Body of pancreas (tissue), 4 donors: ENCODE measurements around the gene KIF16B. TPM values are rescaled to one million over a fixed set of nuclear protein-coding genes. Genes with fewer than 3 reads are reported as not detected.
A peak's percentile ranks its signal among the peaks of the same experiment; 100 is the strongest.

Source experiments
- ATAC-seq: fragments of 150-250 bp; one replicate; pipeline ENCODE4 v1.9.1; 2016
- DNase-seq, 4 donors: peaks; one replicate each; pipeline ENCODE4 v3.0.0-alpha.2; 2019
- H3K27ac ChIP-seq, 4 donors: fragments of 200-600 bp; sonication (generic); 1 replicate in 3 of 4; 2 replicates in 1 of 4; pipeline versions ENCODE4 v1.5.1 to v1.6.1; 2016 to 2019; ENCODE audit warnings: mild to moderate bottlenecking in 1 of 4, mixed read lengths in 1 of 4, moderate library complexity in 1 of 4
- H3K27me3 ChIP-seq, 2 donors: fragments of 200-600 bp; sonication (generic); one replicate each; pipeline ENCODE4 v1.6.0; 2016; ENCODE audit warnings: mild to moderate bottlenecking in 1 of 2
- H3K36me3 ChIP-seq, 2 donors: fragments of 200-600 bp; sonication (generic); replicated peaks in 1 of 2; 2 replicates each; pipeline ENCODE4 v1.5.1; 2016; ENCODE audit warnings: low read depth in 2 of 2; ENCODE audit not compliant: insufficient read depth in 1 of 2
- H3K4me1 ChIP-seq: fragments of 200-600 bp; sonication (generic); one replicate; pipeline ENCODE4 v1.6.0; 2016
- H3K4me3 ChIP-seq, 2 donors: fragments of 200-600 bp; sonication (generic); 1 replicate in 1 of 2; 2 replicates in 1 of 2; pipeline ENCODE4 v1.5.1; 2016 to 2019
- H3K9me3 ChIP-seq, 3 donors: fragments of 200-600 bp; sonication (generic); 1 replicate in 2 of 3; 2 replicates in 1 of 3; pipeline ENCODE4 v1.5.1; 2016
- POLR2A ChIP-seq, 3 donors: fragments of 450-650 bp; IDR thresholded peaks; one replicate each; pipeline ENCODE4 v1.6.1; 2016; ENCODE audit warnings: antibody characterized with exemption in 3 of 3, mild to moderate bottlenecking in 2 of 3
- WGBS, 2 donors: methylation state at CpG; one replicate each; pipeline ENCODE4 v1.1.5; 2017; 5-methylcytosine and 5-hydroxymethylcytosine counted together
- intact Hi-C: fragments of 100-400 bp; cut with DNase I; formaldehyde crosslinking; loops from one replicate; pipeline ENCODE4 v1.15.1; 2023
- total RNA-seq, 2 donors: library from RNA; depleted of rRNA; stranded (reverse); fragments of >200 nt; gene quantifications; one replicate each; pipeline ENCODE4 v1.1.0, GENCODE V29; 2016
- TF ChIP-seq, protein P1 (sequence below), 7 experiments: fragments of 450-650 bp in 4 of 7; fragments of 200-600 bp in 3 of 7; sonication (generic) in 3 of 7; IDR thresholded peaks; one replicate each; pipeline ENCODE4 v1.5.1; 2016 to 2019; ENCODE audit warnings: antibody characterized with exemption in 7 of 7

The KIF16B gene
- total RNA-seq, 2 donors from 2014 or later: 13.7 to 55.0 TPM

DNA sequence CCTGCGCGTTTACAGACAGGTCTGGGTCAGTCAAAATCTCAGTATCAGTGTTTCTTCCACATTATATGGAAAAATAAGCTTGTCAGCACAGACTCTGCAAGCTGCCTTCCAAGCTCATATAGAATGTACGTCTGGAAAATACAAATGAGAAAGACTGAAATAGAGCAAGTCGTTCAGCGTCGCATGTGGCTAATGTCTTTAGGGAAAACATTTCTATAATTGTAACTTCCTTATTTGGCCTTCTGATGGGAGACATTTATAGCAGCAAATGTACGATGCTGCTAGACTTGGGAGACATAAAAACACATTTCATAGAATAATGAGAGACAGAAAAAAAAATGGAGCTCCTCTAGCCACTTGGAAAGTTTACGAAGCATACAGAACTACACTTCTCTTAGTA lies 122.2 kb downstream of the KIF16B start:
- H3K36me3 ChIP-seq: no peaks in the 10 kb centered on the region
- 87 to 95% methylated on average over 8 of the region's 8 CpGs for WGBS, 2 donors
- no peaks in the 10 kb centered on the region for H3K4me1 ChIP-seq
- no peak overlapping the region for H3K4me3 ChIP-seq
- TF ChIP-seq POLR2A (IDR thresholded peaks at IDR 0.05): no peak
- TF ChIP-seq, protein P1, sequence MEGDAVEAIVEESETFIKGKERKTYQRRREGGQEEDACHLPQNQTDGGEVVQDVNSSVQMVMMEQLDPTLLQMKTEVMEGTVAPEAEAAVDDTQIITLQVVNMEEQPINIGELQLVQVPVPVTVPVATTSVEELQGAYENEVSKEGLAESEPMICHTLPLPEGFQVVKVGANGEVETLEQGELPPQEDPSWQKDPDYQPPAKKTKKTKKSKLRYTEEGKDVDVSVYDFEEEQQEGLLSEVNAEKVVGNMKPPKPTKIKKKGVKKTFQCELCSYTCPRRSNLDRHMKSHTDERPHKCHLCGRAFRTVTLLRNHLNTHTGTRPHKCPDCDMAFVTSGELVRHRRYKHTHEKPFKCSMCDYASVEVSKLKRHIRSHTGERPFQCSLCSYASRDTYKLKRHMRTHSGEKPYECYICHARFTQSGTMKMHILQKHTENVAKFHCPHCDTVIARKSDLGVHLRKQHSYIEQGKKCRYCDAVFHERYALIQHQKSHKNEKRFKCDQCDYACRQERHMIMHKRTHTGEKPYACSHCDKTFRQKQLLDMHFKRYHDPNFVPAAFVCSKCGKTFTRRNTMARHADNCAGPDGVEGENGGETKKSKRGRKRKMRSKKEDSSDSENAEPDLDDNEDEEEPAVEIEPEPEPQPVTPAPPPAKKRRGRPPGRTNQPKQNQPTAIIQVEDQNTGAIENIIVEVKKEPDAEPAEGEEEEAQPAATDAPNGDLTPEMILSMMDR (IDR thresholded peaks at IDR 0.05): no peak
- no peak overlapping the region for H3K27ac ChIP-seq
- DNase-seq (no peak), ATAC-seq (no peak)
- intact Hi-C loops: no loop called here
- H3K27me3 ChIP-seq: no peaks in the 10 kb centered on the region
- H3K9me3 ChIP-seq: no peaks in the 10 kb centered on the region

- Histone ChIP-seq H3K36me3 (no peaks in the 10 kb centered on the region), H3K27ac (no peak overlapping the region), H3K4me1 (peaks cover 5% of the 10 kb centered on the region), H3K27me3 (no peaks in the 10 kb centered on the region), H3K4me3 (no peak overlapping the region), H3K9me3 (no peaks in the 10 kb centered on the region)
- no peak for ATAC-seq
- TF ChIP-seq, protein P1 (IDR thresholded peaks at IDR 0.05): no peak
- TF ChIP-seq POLR2A (IDR thresholded peaks at IDR 0.05): no peak
- WGBS, 2 donors: 87 to 92% methylated on average over 3 of the region's 3 CpGs
- intact Hi-C loops: no loop called here
- DNase-seq: no peak
Observed at GRCh38 chr20:16446991-16447390, 126.3 kb downstream of the KIF16B start.

- no peak overlapping the region for H3K4me3 ChIP-seq
- H3K27me3 ChIP-seq: no peaks in the 10 kb centered on the region
- H3K36me3 ChIP-seq: no peaks in the 10 kb centered on the region
- H3K9me3 ChIP-seq: no peaks in the 10 kb centered on the region
- intact Hi-C loops: no loop called here
- WGBS, 2 donors: 87 to 92% methylated on average over 4 of the region's 4 CpGs
- no peak for DNase-seq
- TF ChIP-seq, protein P1 (IDR thresholded peaks at IDR 0.05): no peak
- no peak for TF ChIP-seq POLR2A (IDR thresholded peaks at IDR 0.05)
- H3K4me1 ChIP-seq: peaks cover 5% of the 10 kb centered on the region
- no peak for ATAC-seq
- no peak overlapping the region for H3K27ac ChIP-seq
Observed at GRCh38 chr20:16446246-16446645, 127.0 kb downstream of the KIF16B start.

GRCh38 chr20:16445482-16445881 lies 127.8 kb downstream of the KIF16B start:
- Histone ChIP-seq H3K27ac (no peak overlapping the region), H3K36me3 (no peaks in the 10 kb centered on the region), H3K4me3 (no peak overlapping the region), H3K4me1 (peaks cover 5% of the 10 kb centered on the region), H3K27me3 (no peaks in the 10 kb centered on the region), H3K9me3 (no peaks in the 10 kb centered on the region)
- intact Hi-C loops: no loop called here
- WGBS, 2 donors: 88 to 89% methylated on average over 3 of the region's 3 CpGs
- ATAC-seq: no peak
- no peak for DNase-seq
- TF ChIP-seq, protein P1 (IDR thresholded peaks at IDR 0.05): no peak
- no peak for TF ChIP-seq POLR2A (IDR thresholded peaks at IDR 0.05)

DNA sequence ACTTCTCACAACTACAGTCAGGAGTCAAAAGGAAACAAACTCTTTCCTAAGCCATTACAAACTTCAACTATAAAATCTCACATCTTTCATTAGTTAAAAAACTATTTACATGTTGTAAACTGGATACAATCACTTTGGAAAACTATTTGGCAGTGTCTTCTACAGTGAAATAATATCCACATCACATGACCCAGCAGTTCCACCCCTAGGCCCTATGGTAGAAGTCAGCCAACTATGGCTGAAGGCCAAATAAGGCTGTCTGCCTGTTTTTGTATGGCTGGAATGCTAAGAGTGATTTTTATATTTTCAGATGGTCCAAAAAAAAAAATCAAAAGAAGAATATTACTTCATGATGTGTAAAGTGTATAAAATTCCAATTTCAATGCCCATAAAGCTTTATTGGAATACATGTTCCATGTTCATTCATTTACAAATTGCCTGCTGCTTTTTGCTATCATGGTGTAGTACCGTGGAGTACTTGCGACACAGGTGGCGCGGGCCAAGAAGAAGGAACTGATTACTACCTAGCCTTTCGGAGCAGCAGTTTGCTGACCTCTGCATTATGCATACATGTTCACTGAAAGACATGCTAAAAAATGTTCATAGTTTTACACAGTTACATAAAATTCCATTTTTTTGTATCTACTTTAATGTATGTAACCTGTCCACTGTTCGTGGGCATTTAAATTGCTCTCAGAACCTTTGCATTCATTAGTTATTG lies 129.0 kb downstream of the KIF16B start:
- no peak overlapping the region for H3K27ac ChIP-seq
- no peaks in the 10 kb centered on the region for H3K36me3 ChIP-seq
- H3K27me3 ChIP-seq: no peaks in the 10 kb centered on the region
- peaks cover 5% of the 10 kb centered on the region for H3K4me1 ChIP-seq
- DNase-seq (peak in 3 of 4 donors; percentile 13 to 29 (median 18)), ATAC-seq (no peak)
- TF ChIP-seq, protein P1 (IDR thresholded peaks at IDR 0.05): no peak
- no peak for TF ChIP-seq POLR2A (IDR thresholded peaks at IDR 0.05)
- no peaks in the 10 kb centered on the region for H3K9me3 ChIP-seq
- WGBS, 2 donors: 90 to 92% methylated on average over 6 of the region's 6 CpGs
- no peak overlapping the region for H3K4me3 ChIP-seq
- intact Hi-C loops: no loop called here
